HCT116 (cell line): ENCODE results near the gene CD164L2. TPM values are rescaled to one million over a fixed set of nuclear protein-coding genes. Genes with fewer than 3 reads are reported as not detected.

Source experiments
- ATAC-seq: fragments of 200-7000 bp; cut with Tn5 transposase; 2 replicates; pipeline ENCODE4 v1.9.1; 2020; ENCODE audit warnings: mild to moderate bottlenecking, moderate library complexity
- BruUV-seq: library from RNA; stranded (reverse); fragments of 400-500 nt; replicated peaks from 2 replicates; lab custom pipeline; 2021; lab: Mats Ljungman, UMichigan
- CTCF ChIA-PET: fragments of 300-600 bp; sonication (Branson Sonifier 250); formaldehyde crosslinking; loops from one replicate; lab custom pipeline; 2021; ENCODE audit warnings: antibody characterized with exemption; lab: Charles Lee
- POLR2A ChIA-PET: fragments of 300-600, 350-600 bp; sonication (Branson Sonifier 250); formaldehyde crosslinking; loops from one replicate; lab custom pipeline; 2021; ENCODE audit warnings: antibody characterized with exemption; lab: Charles Lee
- RAD21 ChIA-PET, 2 experiments: fragments of 300-600 bp; sonication (Branson Sonifier 250); formaldehyde crosslinking; loops; one replicate each; lab custom pipeline; 2023; ENCODE audit warnings: low total read pairs in 2 of 2; ENCODE audit not compliant: uncharacterized antibody in 2 of 2, unreplicated experiment in 2 of 2, low non-redundant PET in 1 of 2; lab: Charles Lee
- DNase-seq: peaks from one replicate; pipeline ENCODE4 v3.0.0-alpha.2; 2010; ENCODE audit warnings: low read depth, low spot score
- H2AFZ ChIP-seq: fragments of 200-600 bp; shearing (Covaris generic), sonication (generic); 2 replicates; pipeline ENCODE4 v1.6.1; 2017; ENCODE audit warnings: low read depth, mixed run types, mixed read lengths, antibody characterized with exemption, low read length; ENCODE audit not compliant: poor library complexity, severe bottlenecking
- H3K27ac ChIP-seq: 2 replicates; pipeline ENCODE4 v1.5.1; 2012; ENCODE audit warnings: low read depth, low read length
- H3K27me3 ChIP-seq: fragments of 200-600 bp; sonication (generic); 2 replicates; pipeline ENCODE4 v1.6.1; 2016; ENCODE audit warnings: mixed run types, low read length, mixed read lengths; ENCODE audit not compliant: insufficient read depth
- H3K36me3 ChIP-seq, 2 experiments: fragments of 200-500 bp in 1 of 2; fragments of 200-600 bp in 1 of 2; sonication (Bioruptor generic) in 1 of 2; sonication (generic) in 1 of 2; 2 replicates each; pipeline versions ENCODE4 v1.5.1 to v1.6.1; 2014 to 2016; ENCODE audit warnings: low read length in 2 of 2, inconsistent platforms in 1 of 2, mixed read lengths in 1 of 2, mixed run types in 1 of 2; ENCODE audit not compliant: insufficient read depth in 2 of 2, control insufficient read depth in 1 of 2
- H3K4me1 ChIP-seq, 2 experiments: fragments of 200-600 bp in 1 of 2; sonication (generic) in 1 of 2; 2 replicates each; pipeline versions ENCODE4 v1.5.1 to v1.6.1; 2012 to 2017; ENCODE audit warnings: low read length in 2 of 2, inconsistent platforms in 1 of 2, mild to moderate bottlenecking in 1 of 2, mixed read lengths in 1 of 2, mixed run types in 1 of 2, moderate library complexity in 1 of 2; ENCODE audit not compliant: insufficient read depth in 2 of 2, control insufficient read depth in 1 of 2
- H3K4me2 ChIP-seq: fragments of 200-600 bp; sonication (generic); 2 replicates; pipeline ENCODE4 v1.6.1; 2017; ENCODE audit warnings: mixed run types, low read length, mixed read lengths
- H3K4me3 ChIP-seq, 2 experiments: fragments of 200-600 bp in 1 of 2; sonication (generic) in 1 of 2; replicated peaks in 1 of 2; 2 replicates each; pipeline ENCODE4 v1.5.1; 2011 to 2016; ENCODE audit warnings: low read length in 2 of 2, control low read depth in 1 of 2, low read depth in 1 of 2, mild to moderate bottlenecking in 1 of 2, mixed read lengths in 1 of 2, mixed run types in 1 of 2
- H3K79me2 ChIP-seq: fragments of 200-600 bp; sonication (generic); 2 replicates; pipeline ENCODE4 v1.6.1; 2017; ENCODE audit warnings: mild to moderate bottlenecking, mixed run types, low read length, moderate library complexity, mixed read lengths; ENCODE audit not compliant: insufficient read depth
- H3K9ac ChIP-seq: fragments of 200-600 bp; sonication (generic); 2 replicates; pipeline ENCODE4 v1.6.1; 2016; ENCODE audit warnings: low read length, mixed read lengths
- H3K9me2 ChIP-seq: fragments of 200-600 bp; sonication (generic), shearing (Covaris generic); 2 replicates; pipeline ENCODE4 v1.6.1; 2017; ENCODE audit warnings: mixed run types, mild to moderate bottlenecking, moderate library complexity; ENCODE audit not compliant: insufficient read depth
- H3K9me3 ChIP-seq, 2 experiments: fragments of 200-500 bp in 1 of 2; fragments of 200-600 bp in 1 of 2; sonication (Bioruptor generic) in 1 of 2; sonication (generic) in 1 of 2; 2 replicates each; pipeline ENCODE4 v1.6.1; 2014 to 2017; ENCODE audit warnings: low read length in 2 of 2, mixed read lengths in 2 of 2, inconsistent platforms in 1 of 2, low read depth in 1 of 2, mild to moderate bottlenecking in 1 of 2, mixed run types in 1 of 2, moderate library complexity in 1 of 2; ENCODE audit not compliant: control insufficient read depth in 1 of 2, insufficient read depth in 1 of 2
- H4K20me1 ChIP-seq: fragments of 200-600 bp; sonication (generic), shearing (Covaris generic); 2 replicates; pipeline ENCODE4 v1.6.1; 2017; ENCODE audit warnings: mixed run types, mild to moderate bottlenecking, moderate library complexity; ENCODE audit not compliant: insufficient read depth
- CBX3 ChIP-seq: IDR thresholded peaks from 2 replicates; pipeline ENCODE4 v1.6.1; 2012; ENCODE audit warnings: low read depth
- CEBPB ChIP-seq: IDR thresholded peaks from 2 replicates; pipeline ENCODE4 v1.6.1; 2012; ENCODE audit warnings: low read depth
- ELF1 ChIP-seq: IDR thresholded peaks from 2 replicates; pipeline ENCODE4 v1.6.1; 2012; ENCODE audit warnings: low read depth, borderline replicate concordance
- EZH2 ChIP-seq: fragments of 200-600 bp; sonication (generic); IDR thresholded peaks from 2 replicates; pipeline ENCODE4 v1.6.1; 2017; ENCODE audit warnings: antibody characterized with exemption, mixed run types
- FOSL1 ChIP-seq: IDR thresholded peaks from 2 replicates; pipeline ENCODE4 v1.6.1; 2012; ENCODE audit warnings: low read depth
- POLR2AphosphoS5 ChIP-seq: IDR thresholded peaks from 2 replicates; pipeline ENCODE4 v1.6.1; 2011; ENCODE audit warnings: mild to moderate bottlenecking, low read depth, low read length, moderate library complexity
- REST ChIP-seq: IDR thresholded peaks from 2 replicates; pipeline ENCODE4 v1.6.1; 2012; ENCODE audit warnings: low read depth
- SIN3A ChIP-seq: IDR thresholded peaks from 2 replicates; pipeline ENCODE4 v1.6.1; 2012; ENCODE audit warnings: low read depth
- SP1 ChIP-seq: IDR thresholded peaks from 2 replicates; pipeline ENCODE4 v1.6.1; 2012; ENCODE audit warnings: low read depth
- SRF ChIP-seq: IDR thresholded peaks from 2 replicates; pipeline ENCODE4 v1.6.1; 2012; ENCODE audit warnings: low read depth
- YY1 ChIP-seq: IDR thresholded peaks from 2 replicates; pipeline ENCODE4 v1.6.1; 2011; ENCODE audit warnings: low read length, low read depth, moderate library complexity, mild to moderate bottlenecking; ENCODE audit not compliant: insufficient replicate concordance; ENCODE audit errors: extremely low read depth
- ZBTB33 ChIP-seq: IDR thresholded peaks from 2 replicates; pipeline ENCODE4 v1.6.1; 2011; ENCODE audit warnings: mild to moderate bottlenecking, low read length, moderate library complexity; ENCODE audit not compliant: insufficient replicate concordance; ENCODE audit errors: extremely low read depth
- ZFX ChIP-seq: fragments of 450-650 bp; IDR thresholded peaks from 2 replicates; pipeline ENCODE4 v1.6.1; 2017
- intact Hi-C: fragments of 100-400 bp; cut with micrococcal nuclease; formaldehyde crosslinking; loops from 2 replicates; pipeline ENCODE4 v1.10.0; 2022
- total RNA-seq: library from RNA; stranded (reverse); gene quantifications from one replicate; pipeline ENCODE4 v1.2.1, GENCODE V29; 2021; ENCODE audit not compliant: unreplicated experiment

CD164L2 gene
- total RNA-seq, 1 experiment from 2014 or later, result 11.6 TPM

GRCh38 chr1:27413004-27413403 lies 29.9 kb upstream of the CD164L2 start:
- H3K9ac ChIP-seq, result no peak overlapping the region
- RAD21 ChIA-PET, result no interaction called here
- H3K9me2 ChIP-seq, result no peaks in the 10 kb centered on the region
- BruUV-seq, result no TSS peak
- no peak overlapping the region for H3K4me3 ChIP-seq
- no peaks in the 10 kb centered on the region for H3K27me3 ChIP-seq
- no peak overlapping the region for H3K27ac ChIP-seq
- DNase-seq (no peak), ATAC-seq (no peak)
- H3K36me3 ChIP-seq, result peaks cover 61 to 70% of the 10 kb centered on the region in 2 experiments
- CTCF ChIA-PET, result no interaction called here
- intact Hi-C loops, result no loop called here
- no peak overlapping the region for H3K4me2 ChIP-seq
- H3K9me3 ChIP-seq, result no peaks in the 10 kb centered on the region
- no peak overlapping the region for H2AFZ ChIP-seq
- H3K4me1 ChIP-seq, result no peaks in the 10 kb centered on the region
- POLR2A ChIA-PET, result no interaction called here
- H4K20me1 ChIP-seq, result no peaks in the 10 kb centered on the region
- no peaks in the 10 kb centered on the region for H3K79me2 ChIP-seq
- TF ChIP-seq SP1, result no peak
- no peak for TF ChIP-seq POLR2AphosphoS5
- no peak for TF ChIP-seq ZBTB33
- no peak for TF ChIP-seq FOSL1
- TF ChIP-seq CBX3, result no peak
- TF ChIP-seq CEBPB, result no peak
- no peak for TF ChIP-seq ZFX
- no peak for TF ChIP-seq SIN3A
- no peak for TF ChIP-seq ELF1
- TF ChIP-seq REST, result no peak
- no peak for TF ChIP-seq YY1
- no peak for TF ChIP-seq EZH2
- no peak for TF ChIP-seq SRF
